NCI-H2107 treated with DMSO at 0.1 percent for 48 hours (cell line): ENCODE measurements around the gene ZNF888.
A peak's percentile ranks its signal among the peaks of the same experiment; 100 is the strongest.
"Not testable (repeated sequence)": the region's sequence is repeated elsewhere in the genome, so short reads cannot be mapped to it uniquely, and the experiment has no call there.

Experiments
- DNase-seq: peaks from one replicate; lab custom pipeline; 2025; ENCODE audit not compliant: unreplicated experiment; lab: John Stamatoyannopoulos, UW

Gene ZNF888

GRCh38 chr19:52922841-52923777 lies at the start of gene ZNF888:
Gene ZNF888 (minus strand): TSS chr19:52923428. CDS start chr19:52917873, 5,555 bp downstream.
- no peak for DNase-seq

DNA sequence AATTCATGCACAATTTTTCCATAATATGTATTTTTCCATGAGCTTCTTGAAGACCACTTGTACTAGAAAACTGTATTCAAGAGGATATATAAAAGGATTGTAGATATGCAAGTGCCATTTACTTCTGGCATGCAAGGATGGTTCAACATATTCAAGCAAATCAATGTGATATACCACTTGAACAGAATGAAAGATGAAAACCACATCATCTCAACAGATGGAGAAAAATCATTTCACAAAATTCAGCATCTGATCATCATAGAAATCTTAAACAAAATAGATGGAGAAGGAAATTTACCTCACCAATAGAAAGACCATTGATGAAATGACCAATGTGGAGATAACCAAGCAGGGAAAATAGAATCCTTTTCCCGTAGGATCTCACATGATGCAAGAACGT lies 44.5 kb upstream of the ZNF888 start:
- DNase-seq: no peak

DNA sequence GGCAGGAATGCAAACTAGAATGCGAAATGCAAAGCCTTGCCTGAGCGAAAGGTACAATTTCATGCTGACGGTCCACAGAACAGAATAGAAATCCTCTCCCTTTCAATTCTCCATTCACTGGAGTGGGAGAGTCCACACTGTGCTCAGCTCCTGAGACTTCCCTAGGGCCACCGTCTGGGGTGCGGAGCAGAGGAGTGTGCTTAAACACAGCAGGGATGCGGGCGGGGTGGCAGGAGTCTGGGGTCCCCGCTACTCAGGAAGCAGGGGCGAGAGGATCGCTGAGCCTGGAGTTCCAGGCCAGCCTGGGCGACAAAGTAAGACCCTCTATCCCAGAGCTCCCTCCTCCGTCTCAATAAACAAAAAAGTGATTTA lies 40.0 kb upstream of the ZNF888 start:
- no peak for DNase-seq

GRCh38 chr19:52962394-52963246 lies 39.4 kb upstream of the ZNF888 start, which contains the start of gene ZNF816:
Gene ZNF816 (minus strand): TSS chr19:52962881. CDS start chr19:52956089, 6,792 bp downstream.
- peak; percentile 45 for DNase-seq

- DNase-seq: no peak
Observed at GRCh38 chr19:52961981-52962380, 38.8 kb upstream of the ZNF888 start.

DNA sequence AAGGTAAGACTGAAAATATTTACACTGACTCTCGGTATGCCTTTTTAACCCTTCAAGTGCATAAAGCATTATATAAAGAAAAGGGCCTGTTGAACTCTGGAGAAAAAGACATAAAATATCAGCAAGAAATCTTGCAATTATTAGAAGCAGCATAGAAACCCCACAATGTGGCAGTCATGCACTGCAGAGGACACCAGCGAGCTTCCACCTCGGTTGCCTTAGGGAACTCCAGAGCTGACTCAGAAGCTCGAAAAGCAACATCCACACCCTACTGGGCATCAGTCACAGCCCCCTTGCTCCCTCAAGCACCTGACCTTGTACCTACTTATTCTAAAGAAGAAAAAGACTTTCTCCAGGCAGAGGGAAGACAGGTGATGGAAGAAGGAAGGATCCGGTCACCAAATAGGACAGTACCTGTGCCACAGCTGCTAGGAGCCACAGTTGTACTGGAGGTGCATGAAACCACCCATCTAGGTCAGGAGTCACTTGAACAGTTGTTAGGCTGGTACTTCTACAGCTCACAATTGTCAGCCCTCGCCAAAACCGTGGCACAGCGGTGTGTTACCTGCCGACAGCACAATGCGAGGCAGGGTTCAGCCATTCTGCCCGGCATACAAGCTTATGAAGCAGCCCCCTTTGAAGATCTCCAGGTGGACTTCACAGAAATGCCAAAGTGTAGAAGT lies 36.5 kb upstream of the ZNF888 start:
- no peak for DNase-seq

DNA sequence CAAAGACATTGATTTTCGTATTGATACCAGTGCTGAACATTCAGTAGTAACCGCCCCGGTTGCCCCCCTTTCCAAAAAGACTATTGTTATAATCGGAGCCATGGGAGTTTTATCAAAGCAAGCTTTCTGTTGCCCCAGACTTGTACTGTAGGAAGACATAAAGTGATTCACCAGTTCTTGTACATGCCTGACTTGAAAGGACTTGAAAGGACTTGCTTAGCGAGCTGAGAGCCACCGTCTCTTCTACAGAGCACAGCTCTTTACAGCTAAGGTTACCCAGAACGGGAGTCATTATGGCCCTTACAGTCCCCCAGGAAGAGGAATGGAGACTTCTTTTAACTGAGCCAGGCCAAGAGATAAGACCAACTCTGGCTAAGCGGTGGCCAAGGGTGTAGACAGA lies 34.4 kb upstream of the ZNF888 start:
- DNase-seq: no peak

- no peak for DNase-seq
Observed at GRCh38 chr19:52956917-52957316, 33.7 kb upstream of the ZNF888 start.

- DNase-seq: no peak
Observed at GRCh38 chr19:52949422-52949821, 26.2 kb upstream of the ZNF888 start.

DNA sequence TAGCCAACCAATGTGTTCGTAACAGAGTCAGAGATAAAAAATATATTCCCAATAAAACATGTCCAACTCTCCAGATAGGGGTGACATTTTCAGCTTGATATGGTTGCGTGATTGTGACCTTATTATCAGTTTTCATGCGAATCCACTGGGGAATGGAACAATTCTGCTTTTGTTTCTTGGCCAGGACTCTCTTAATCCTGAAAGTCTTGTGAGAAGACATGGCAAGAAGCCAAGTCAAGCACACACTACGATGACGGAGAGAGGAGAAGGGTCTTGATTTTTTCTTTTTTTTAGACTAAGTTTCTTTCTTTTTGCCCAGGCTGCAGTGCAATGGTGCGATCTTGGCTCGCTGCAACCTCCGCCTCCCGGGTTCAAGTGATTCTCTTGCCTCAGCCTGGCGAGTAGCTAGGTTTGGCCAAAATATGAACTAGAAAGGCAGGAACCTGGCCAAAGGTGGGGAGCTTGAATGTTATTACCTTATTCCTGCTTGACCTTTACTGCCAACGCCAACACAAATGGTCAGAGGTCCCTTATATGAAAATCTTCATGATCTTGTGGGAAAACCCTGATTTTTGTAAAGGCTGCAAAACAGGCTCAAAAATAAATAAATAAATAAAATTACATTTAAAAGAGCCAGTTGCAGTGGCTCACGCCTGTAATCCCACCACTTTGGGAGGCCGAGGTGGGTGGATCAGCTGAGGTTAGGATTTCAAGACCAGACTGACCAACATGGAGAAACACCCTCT lies 25.0 kb upstream of the ZNF888 start:
- DNase-seq: no peak

DNA sequence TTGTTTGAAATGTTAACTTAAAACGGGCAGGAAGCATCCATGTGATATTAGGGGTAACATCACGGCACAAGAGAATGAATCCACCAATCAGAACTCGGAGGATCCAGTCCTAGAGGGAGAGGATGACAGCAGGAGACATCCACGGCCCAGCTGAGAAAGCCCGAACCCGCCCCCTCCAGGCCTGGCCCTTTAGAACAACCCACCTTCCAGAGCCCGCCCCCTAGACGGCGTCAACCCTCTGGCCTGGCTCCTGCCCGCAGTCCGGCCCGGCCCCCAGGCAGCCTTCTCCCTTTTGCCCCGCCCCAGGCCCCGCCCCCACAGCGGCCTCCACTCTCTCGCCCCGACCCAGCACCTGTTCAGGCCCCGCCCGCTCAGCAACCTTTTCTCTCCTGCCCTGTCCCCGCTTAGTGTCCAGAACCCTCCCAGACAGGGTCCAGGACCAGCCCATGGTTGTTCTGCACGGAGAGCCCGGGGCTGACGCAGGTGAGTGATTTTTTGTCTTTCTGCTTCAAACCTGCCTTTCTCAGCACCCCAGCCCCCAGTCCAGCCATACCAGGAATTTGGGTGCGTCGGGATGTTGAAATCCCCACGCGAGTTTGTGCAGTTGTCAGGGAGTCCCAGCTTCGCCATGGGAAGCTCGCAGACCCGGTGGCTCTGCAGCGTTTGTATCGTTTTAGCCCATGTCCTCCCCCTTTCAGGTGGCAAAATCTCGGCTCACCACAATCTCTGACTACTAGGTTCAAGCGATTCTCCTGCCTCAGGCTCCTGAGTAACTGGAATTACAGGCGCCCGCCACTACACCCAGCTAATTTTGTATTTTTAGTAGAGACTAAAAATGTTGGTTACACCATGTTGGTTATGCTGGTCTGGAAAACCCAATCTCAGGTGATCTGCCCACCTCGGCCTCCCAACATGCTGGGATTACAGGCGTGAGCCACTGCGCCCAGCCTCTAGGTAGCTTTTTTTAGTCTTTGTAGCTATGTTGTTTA lies 23.4 kb upstream of the ZNF888 start:
- no peak for DNase-seq

DNA sequence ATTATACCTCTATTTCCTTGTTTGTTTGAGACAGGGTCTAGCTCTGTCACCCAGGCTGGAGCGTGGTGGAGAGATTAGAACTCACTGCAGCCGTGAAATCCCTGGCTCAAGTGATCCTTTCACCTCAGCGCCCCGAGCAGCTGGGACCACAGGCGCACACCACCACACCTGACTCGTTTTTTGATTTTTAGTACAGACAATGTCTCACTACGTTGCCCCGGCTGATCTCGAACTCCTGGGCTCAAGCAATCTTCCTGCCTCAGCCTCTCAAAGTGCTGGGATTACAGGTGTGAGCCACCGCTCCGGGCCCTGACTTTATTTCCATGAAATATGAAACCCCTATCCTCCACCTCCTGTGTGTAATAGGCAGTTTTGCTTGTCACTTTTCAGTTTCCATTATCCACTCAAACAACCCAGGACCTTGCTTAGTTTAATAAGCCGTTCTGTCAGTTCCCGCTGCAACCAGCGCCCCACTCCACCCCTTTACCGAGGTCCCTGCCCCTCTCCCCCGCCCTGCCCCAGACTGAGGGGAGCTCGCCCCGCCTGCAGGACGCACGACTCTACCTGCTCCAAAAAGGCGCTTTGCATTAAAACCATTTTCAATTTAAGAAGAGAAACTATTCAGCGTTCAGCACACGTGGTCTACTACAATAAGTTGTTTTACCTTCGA lies 22.6 kb upstream of the ZNF888 start:
- no peak for DNase-seq

DNA sequence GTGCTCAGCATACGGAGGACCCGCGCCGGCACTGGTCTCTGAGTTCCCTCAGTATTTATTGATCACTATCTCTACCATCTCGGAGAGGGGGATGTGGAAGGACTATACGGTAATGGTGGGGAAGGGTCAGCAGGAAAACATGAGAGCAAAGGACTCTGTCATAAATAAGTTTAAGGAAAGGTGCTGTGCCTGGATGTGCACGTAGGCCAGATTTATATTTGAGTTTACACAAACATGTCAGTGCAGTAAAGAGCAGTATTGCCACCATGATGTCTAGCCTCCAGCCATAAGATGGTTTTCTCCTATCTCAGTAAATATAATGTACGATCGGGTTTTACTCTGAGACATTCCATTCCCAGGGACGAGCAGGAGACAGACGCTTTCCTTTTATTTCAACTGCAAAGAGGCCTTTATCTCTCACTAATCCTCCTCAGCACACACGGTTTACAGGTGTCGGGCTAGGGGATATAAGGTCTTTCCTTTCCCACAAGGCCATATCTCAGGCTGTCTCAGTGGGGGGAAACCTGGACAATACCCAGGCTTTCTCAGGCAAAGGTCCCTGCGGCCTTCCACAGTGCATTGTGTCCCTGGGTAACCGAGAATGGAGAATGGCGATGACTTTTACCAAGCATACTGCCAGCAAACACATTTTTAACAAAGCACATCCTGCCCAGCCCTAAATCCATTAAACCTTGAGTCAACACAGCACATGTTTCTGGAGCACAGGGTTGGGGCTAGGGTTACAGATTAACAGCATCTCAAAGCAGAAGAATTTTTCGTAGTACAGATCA lies 21.7 kb upstream of the ZNF888 start:
- DNase-seq: not testable (repeated sequence)

- no peak for DNase-seq
Observed at GRCh38 chr19:52943884-52944643, 20.8 kb upstream of the ZNF888 start.

DNA sequence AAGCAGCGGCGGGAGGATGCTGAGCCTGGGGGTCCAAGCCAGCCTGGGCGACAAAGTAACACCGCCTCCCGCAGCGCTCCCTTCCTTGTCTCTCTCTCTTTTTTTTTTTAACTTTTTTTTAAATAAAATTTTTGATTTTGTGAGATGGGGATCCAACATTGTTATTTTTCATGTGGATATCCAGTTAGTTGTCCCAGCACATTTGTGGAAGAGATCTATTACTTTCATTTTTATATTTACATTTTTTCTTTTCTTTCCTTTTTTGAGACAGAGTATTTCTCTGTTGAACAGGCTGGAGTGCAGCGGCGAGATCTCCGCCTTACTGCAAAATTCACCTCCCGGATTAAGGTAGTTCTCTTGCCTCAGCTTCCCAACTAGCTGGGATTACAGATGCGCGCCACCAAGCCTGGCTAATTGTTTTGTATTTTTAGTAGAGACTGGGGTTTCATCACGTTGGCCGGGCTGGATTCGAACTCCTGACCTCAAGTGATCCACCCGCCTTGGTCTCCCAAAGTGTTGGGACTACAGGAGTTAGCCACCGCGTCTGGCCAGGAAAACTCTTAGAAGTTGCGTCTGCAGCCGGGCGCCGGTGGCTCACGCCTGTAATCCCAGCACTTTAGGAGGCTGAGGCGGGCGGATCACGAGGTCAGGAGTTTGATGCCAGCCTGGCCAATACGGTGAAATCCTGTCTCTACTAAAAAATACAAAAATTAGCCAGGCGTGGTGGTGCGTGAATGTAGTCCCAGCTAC lies 20.1 kb upstream of the ZNF888 start:
- DNase-seq: no peak

DNA sequence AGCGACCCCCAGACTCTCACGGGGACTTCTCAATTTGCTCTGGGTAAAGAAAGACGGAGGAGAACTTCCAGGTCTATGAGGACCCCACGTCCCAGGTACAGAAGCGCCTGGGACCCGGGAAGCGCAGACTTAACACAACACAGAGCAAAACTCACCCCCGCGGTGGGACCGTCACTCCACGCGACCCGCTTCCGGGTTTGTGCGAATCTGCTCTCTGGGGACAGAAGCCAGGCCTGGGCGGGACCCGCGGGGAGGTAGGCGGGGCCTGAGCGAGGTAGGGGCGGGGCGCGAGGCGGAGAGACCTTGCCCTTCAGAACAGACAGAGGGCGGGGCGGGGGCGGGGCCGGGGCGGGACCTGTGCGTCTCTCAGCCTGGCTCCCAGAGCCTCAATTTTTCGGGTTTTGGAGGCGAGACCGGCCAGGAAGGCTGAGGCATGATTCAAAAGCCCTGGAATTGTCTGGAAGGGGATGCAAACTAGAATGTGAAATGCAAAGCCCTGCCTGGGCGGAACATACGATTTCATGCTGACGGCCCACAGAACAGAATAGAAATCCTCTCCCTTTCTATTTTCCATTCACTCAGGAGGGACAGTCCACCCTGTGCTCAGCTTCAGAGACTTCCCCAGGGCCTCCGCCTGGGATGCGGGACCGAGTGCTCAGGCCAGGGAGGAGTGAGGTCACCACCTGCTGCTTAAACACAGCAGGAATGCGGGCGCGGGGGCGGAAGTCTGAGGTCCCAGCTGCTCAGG lies 19.3 kb upstream of the ZNF888 start:
- DNase-seq: no peak
